ENCODE measurements around the gene HDAC7.
A peak's percentile ranks its signal among the peaks of the same experiment; 100 is the strongest.
"Not testable (repeated sequence)": the region's sequence is repeated elsewhere in the genome, so short reads cannot be mapped to it uniquely, and the experiment has no call there.

The HDAC7 gene

GRCh38 chr12:47848853-47849252 lies 29.1 kb upstream of the HDAC7 start:
- no peak for DNase-seq (ENCODE audit: low read depth)

DNA sequence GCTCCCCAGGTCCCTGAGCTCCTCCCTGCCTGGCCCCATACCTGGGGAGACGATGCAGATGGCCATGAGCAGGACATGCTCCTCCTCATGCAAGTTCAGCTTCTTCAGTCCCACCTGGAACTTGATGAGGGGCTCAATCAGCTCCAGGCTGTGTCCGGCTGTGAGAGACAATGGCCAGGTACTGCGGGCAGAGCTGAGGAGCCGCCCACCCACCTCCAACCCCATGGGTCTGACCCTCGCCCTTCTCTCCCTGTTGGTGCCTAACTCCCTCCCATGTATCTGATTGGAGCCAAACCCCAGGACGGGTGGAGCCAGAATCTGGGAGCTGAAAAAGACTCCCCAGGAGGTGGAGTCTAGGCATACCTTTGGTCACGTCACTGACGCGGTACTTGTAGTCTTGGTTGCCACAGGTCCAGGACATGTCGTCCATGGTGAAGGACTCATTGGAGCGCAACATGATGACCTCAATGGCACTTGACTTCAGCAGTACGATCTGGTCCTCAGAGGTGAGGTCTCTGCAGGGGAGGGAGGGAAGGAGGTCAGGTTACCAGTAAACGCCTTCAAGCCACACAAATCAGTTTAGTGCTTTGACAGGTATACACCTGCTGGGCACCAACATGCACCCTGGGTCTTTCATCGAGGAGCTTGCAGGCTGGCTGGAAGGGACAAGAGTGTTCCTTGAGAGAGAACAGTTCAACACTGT lies 26.7 kb upstream of the HDAC7 start:
- no peak for DNase-seq (ENCODE audit: low read depth)

DNA sequence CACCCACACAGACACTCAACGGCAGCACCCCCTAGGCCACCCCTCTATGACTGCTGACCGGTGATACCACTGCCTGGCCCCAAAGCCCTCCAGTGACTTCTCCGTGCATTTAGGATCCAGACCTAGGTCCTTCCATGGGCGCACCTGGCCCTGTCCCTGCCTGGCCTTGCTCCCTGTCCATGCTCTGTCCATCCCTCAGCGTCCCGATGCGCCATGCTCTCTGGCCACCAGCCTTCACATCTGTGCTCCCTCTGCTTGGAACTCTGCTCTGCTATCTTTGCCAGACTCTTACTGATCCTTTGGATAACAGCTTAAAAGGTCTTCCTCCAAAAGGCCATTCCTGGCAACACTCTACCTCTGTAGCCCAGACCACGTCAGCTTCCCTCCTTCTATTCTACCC lies 25.4 kb upstream of the HDAC7 start:
- no peak for DNase-seq (ENCODE audit: low read depth)

GRCh38 chr12:47844264-47845019 lies 24.7 kb upstream of the HDAC7 start:
- no peak for DNase-seq (ENCODE audit: low read depth)

- DNase-seq (ENCODE audit: low read depth) = no peak
These were observed 23.7 kb upstream of the HDAC7 start for GRCh38 chr12:47843226-47843980.

GRCh38 chr12:47842543-47842942 lies 22.8 kb upstream of the HDAC7 start:
- DNase-seq (ENCODE audit: low read depth) = not testable (repeated sequence)

GRCh38 chr12:47841910-47842309 lies 22.2 kb upstream of the HDAC7 start:
- DNase-seq (ENCODE audit: low read depth) = no peak

GRCh38 chr12:47841501-47841900 lies 21.8 kb upstream of the HDAC7 start:
- no peak for DNase-seq (ENCODE audit: low read depth)

- no peak for DNase-seq (ENCODE audit: low read depth)
These were observed 20.9 kb upstream of the HDAC7 start for GRCh38 chr12:47840571-47840970.

DNA sequence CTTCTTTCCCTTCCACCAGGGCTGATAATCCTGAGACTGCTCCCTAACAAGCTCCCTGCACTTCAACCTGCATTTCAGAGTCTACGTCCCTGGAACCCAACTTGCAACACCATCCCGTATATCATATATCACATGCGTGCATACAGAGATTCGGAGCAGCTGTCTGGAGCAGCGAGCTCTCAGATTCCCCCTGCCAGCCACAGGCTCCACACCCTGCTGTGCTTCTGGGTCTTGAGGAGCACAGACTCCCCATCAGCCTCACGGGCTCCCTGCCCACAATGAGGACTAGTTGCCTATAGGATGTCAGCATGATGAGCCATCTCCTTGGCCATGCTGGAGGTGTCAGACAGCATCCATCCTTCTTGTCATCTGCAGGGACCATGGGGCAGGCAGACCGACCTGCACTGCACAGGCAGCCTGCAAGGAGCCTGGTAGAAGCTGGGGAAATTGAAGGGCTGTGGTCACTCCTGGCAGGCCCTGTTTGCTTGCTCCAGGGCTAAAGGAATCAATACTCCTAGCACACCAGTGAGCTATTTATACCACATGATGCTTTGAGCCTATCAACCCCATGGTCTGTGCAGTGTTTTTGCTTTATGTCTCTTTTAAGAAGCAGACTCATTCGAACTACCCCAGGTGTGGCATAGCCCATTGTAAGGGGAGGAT lies 19.6 kb upstream of the HDAC7 start:
- no peak for DNase-seq (ENCODE audit: low read depth)

GRCh38 chr12:47838286-47838931 lies 18.7 kb upstream of the HDAC7 start:
- DNase-seq (ENCODE audit: low read depth) = no peak

DNA sequence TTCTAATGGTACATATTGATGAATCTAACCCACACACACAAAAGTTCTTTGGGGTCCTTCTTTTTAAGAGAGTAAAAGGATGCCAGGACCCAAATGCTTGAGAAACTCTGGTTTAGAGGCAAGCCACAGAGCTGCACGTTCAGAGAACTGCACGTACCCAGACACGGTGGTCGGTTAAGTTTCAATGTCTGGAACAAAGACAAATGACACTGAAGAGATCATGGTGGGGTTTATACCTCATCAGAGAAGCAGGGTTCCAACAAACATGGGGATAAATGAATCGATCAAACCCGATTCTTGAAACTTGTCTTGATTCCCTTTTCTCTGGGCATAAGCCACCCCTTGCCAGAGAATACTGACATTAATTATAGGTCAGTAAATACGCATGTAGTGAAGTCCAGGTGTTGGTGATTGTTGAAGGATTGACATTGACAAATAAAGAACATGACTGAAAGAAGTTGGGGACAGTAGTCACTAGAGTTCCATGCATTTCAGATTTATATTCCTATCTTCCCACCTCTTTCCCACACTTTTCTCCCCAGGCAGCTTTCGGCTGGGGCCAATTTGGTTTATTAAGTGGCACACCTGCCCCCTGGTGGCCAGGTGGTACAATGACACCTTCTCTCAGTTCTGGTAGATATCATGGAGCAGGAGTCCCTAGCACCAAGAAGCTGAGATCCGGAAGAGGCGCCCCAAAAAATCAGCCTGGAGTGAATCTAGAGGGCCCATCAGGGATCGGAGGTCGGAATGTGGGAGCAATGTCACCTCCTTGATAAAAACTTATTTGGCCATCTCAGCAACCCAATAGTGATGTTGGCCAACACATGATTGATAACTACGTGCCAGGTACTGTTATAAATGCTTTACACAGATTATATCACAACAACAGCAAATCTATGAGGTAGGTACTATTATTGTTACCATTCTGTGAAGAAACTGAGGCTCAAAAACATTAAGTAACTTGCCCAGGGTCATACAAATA lies 17.8 kb upstream of the HDAC7 start:
- peak; percentile 37 for DNase-seq (ENCODE audit: low read depth)

- DNase-seq (ENCODE audit: low read depth) = no peak
These were observed 16.1 kb upstream of the HDAC7 start for GRCh38 chr12:47835831-47836155.

- DNase-seq (ENCODE audit: low read depth) = no peak
These were observed 15.5 kb upstream of the HDAC7 start for GRCh38 chr12:47835006-47835830.

DNA sequence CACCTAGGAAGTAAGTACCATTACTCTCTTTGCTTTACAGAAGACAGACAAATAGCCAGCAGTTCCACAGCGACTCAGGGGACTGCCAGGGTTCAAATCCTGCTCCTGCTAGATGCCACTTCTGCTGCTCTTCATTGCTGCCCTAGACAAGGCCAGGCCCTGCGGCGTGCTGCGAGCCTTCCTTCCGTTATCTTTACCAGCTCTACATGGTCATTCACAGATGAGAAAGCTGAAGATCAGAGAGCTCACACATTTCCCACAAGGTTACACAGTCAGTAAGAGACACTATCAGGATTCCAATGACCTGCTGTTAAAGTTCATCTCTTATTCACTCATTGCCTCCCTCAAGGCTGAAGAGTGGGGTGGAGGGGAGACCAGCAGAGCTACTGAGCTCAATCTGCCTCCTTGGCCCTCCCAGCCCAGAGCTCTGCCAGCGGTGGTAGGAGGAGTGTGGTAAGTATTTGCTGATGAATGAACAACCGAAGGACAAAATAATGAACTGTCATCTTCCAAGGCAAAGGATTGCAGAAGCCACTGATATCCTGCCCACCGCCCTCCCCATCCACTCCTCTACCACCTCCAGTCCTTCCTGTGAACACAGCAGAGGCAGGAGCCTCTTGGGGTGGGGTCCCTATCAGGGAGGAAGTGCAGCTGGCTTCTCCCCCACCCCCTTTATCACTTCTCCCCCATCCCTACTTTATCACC lies 14.6 kb upstream of the HDAC7 start:
- DNase-seq (ENCODE audit: low read depth) = no peak

DNA sequence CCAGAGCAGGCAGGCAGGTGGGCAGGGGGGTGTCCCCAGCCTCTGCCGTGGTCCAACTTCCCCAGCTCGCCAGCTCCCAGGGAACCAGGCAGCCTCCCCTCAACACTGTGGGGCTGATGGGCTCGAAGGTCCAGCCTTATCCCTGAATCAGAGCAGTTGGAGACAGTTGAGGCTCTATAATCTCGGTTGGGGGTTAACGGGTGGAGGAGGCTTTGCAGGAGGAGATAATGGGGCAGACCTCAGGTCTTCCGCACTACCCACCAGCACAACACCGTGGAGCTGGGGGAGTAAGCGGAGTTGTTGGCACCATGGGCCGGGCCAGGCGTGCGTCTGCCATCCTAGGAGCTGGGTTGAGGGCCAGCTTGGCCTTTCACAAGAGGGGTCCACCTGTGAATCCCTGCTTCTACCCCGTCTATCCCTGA lies 13.9 kb upstream of the HDAC7 start:
- DNase-seq (ENCODE audit: low read depth) = no peak

DNA sequence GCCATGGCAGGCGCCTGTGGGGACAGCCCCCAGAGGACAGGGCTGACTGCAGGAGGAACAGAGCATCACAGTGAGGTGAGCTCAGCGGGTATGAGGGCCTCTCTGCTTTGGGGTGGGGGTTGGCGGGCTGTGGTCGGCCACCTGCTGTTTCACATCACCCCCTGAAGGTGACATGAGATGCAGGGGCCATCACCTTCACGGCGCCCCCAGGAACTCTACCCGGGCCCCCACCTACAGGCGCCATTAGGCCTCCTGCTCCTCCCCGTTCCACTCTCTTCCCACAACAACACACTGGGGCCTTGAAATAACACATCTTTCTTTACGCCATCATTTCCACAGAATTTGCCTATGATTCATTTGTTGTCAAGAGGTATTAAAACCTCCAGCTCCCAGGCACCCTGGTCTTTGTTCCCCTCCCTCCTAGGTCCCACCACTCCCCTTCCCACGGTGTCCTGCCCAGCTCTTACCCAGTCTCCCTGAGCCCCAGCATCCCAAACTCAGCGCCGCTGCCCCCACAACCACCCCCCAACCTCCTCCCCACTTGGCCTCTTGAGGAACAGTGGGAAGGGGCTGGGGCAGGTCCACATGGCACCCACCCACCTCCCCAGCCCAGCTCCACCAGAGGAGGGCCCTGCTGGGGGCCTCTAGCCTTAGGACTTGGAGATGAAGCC lies 12.7 kb upstream of the HDAC7 start:
- DNase-seq (ENCODE audit: low read depth) = no peak

DNA sequence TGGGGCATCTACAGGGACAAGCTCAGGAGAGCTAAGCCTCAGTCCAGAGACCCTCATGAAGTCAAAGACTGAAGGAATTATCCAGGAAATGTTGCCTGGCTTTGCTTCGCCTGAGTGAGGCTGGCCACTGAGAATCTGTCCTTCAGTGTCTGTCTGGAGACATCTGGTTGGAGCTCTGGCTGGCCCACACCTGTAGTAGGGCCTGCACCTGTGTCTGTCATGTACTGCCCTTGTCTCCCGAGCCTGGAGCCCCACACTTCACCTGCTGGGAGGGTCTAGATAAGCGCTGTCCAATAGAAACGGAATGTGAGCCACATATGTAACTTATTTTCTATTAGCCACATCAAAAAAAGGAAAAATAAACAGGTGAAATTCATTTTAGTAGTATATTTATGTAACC lies 9.9 kb upstream of the HDAC7 start:
- no peak for DNase-seq (ENCODE audit: low read depth)

Data from stimulated activated CD8-positive, alpha-beta memory T cell treated with anti-CD3 and anti-CD28 coated beads, Interleukin-12 subunit alpha, Interleukin-12 subunit beta, amount 100 ng/mL, for 4 hours (primary cell).